ENCODE measurements around the gene TTC23.
"Not testable (repeated sequence)": the region's sequence is repeated elsewhere in the genome, so short reads cannot be mapped to it uniquely, and the experiment has no call there.

TTC23 gene

GRCh38 chr15:99201408-99202175 is 47.8 kb downstream of the TTC23 start:
- DNase-seq (ENCODE audit: insufficient read length, low spot score) (no peak), FAIRE-seq (no peak)

DNA sequence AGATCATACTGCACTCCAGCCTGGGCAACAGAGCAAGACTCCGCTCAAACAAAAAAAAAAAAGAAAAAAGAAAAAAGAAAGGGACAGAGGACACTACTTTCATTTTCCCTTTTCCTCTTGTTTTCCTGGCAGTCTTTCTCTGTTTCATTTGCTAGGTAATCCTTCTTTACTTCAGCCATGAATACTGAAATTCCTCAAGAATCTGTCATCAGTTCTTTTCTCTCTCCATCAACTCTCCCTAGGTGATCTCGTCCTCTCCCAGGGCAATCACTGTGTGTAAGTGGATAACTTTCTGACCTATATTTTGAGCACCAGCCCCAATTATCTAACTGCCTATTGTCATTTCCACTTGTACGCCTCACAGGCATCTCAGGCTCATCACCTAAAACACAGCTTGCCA is 51.5 kb downstream of the TTC23 start:
- DNase-seq (ENCODE audit: insufficient read length, low spot score) (no peak), FAIRE-seq (no peak)

DNA sequence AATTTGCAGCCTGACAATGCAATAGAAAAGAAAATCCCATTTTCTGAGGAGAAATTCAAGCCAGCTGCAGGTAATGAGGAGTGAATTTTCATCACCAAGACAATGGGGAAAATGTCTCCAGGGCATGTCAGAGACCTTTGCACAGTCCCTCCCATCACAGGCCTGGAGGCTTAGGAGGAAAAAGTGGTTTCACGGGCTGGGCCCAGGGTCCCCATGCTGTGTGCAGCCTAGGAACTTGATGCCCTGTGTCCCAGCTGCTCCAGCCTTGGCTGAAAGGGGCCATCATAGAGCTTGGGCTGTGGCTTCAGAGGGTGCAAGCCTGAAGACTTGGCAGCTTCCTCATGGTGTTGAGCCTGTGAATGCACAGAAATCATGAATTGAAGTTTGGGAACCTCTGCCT is 57.2 kb downstream of the TTC23 start:
- DNase-seq (ENCODE audit: insufficient read length, low spot score); FAIRE-seq: not testable (repeated sequence)

DNA sequence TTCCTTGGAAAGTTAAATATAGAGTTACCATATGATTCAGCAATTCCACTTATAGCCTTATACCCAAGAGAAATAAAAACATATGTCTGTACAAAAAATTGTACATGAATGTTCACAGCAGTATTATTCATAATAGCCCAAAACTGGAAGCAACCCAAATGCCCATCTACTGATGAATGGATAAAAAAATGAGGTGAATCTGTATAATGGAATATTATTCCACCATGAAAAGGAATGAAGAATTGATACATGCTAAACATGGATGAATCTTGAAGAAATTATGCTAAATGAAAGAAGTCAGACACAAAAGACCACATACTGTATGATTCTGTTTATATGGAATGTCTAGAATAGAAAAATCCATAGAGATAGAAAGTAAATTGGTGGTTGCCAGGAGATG is 61.4 kb downstream of the TTC23 start:
- FAIRE-seq (no peak), DNase-seq (ENCODE audit: insufficient read length, low spot score) (no peak)

- FAIRE-seq (no peak), DNase-seq (ENCODE audit: insufficient read length, low spot score) (no peak)
Observed at GRCh38 chr15:99185414-99186130, 63.8 kb downstream of the TTC23 start.

GRCh38 chr15:99182791-99183190 is 66.6 kb downstream of the TTC23 start:
- no peak for DNase-seq (ENCODE audit: insufficient read length, low spot score)
- no peak for FAIRE-seq

DNA sequence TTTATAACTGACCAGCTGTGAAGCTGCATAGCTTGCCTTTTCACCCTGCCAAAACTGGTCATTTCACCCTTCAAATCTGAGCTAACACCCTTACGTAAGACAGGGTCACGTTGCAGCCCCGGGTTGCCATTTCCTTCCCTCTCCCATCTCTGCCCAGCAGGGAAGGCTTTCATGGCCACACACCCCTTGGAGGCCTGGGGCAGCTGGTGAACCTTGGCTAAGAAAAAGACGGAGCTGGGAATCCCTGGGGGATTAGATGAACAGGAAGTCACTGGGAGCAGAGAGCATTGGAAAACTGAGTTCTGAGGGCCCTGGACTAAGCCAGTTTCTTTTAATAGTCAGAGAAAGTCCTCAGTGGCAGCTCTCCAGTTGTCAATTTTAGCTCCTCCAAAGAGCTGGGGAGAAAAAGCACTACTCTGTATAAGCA is 67.8 kb downstream of the TTC23 start:
- DNase-seq (ENCODE audit: insufficient read length, low spot score) (no peak), FAIRE-seq (no peak)

DNA sequence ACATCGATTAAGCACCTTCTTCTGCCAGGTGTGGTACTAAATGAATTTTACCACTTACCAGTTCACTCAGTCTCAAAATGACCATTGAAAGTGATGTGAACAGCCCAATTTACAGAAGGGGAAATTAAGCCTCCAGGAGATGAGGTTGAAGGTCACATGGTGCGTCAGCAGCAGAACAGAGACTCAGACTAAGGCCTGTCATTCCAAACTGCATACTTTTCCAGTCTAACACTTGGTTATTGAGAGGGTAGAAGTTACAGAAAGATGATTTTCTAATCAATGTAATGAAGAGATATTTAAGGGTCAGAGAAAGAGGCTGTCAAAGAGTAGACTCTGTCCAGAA is 68.4 kb downstream of the TTC23 start:
- DNase-seq (ENCODE audit: insufficient read length, low spot score) (no peak), FAIRE-seq (no peak)

DNA sequence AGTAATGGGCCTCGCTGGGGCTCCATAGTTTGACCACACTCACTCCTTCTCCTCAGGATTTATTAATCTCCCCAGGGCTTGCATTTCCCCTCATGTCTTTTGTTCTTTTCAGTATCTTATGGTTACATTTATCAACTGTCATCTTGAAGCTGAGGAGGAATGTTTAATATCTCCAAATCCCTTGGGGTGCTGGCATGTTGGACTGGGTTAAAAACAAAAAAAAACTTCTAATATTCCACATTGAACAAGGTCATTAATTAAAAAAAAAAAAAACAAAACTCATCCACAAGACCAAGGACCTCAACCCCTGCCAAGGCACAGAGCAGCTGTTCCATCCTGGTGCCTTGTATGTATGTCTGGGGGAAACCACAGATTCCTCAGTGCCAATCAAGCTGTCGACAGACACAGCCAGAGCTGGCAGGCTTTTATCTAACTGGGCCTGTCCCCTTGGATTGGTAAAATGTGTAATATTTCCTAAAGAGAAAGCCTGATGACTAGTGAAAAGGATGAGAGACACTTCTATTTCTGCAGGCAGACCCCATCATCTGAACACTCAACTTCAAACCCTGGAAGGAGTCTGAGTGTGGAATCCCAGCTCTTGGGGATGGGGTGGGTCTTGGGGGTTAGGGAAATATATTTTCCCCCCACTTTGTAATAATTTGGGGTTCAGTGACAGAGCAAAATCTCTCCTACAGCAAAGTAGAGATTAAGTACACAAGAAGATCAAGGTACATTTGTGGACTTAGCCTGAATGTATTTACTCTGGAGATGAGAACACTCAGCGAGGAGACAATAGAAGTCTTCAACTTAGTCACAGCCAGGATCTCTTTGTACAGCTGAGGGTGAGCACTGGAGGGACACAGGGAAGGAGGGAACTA is 69.1 kb downstream of the TTC23 start:
- no peak for FAIRE-seq
- DNase-seq (ENCODE audit: insufficient read length, low spot score), result no peak

- DNase-seq (ENCODE audit: insufficient read length, low spot score) (no peak), FAIRE-seq (no peak)
Observed at GRCh38 chr15:99177679-99178078, 71.7 kb downstream of the TTC23 start.

GRCh38 chr15:99176757-99177156 is 72.6 kb downstream of the TTC23 start:
- DNase-seq (ENCODE audit: insufficient read length, low spot score) (no peak), FAIRE-seq (no peak)

GRCh38 chr15:99174567-99175395 is 74.6 kb downstream of the TTC23 start:
- no peak for FAIRE-seq
- DNase-seq (ENCODE audit: insufficient read length, low spot score), result no peak

GRCh38 chr15:99172989-99173388 is 76.4 kb downstream of the TTC23 start:
- no peak for FAIRE-seq
- no peak for DNase-seq (ENCODE audit: insufficient read length, low spot score)

DNA sequence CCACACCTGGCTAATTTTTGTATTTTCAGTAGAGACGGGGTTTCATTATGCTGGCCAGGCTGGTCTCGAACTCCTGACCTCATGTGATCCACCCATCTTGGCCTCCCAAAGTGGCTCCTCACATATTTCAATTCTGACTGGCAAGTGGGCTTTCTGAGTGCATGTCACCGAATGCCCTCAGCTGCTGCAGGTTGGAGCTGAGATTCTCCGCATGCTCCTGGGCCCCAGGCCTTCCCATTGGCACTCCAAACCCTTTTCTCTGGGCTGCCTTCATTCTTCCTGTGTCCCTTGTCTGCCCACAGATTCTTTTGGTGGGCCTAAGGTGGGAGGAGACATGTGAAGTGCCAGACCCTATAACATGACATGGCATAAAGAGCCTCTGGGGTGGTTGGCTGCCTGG is 77.2 kb downstream of the TTC23 start:
- FAIRE-seq, result no peak
- DNase-seq (ENCODE audit: insufficient read length, low spot score), result no peak

DNA sequence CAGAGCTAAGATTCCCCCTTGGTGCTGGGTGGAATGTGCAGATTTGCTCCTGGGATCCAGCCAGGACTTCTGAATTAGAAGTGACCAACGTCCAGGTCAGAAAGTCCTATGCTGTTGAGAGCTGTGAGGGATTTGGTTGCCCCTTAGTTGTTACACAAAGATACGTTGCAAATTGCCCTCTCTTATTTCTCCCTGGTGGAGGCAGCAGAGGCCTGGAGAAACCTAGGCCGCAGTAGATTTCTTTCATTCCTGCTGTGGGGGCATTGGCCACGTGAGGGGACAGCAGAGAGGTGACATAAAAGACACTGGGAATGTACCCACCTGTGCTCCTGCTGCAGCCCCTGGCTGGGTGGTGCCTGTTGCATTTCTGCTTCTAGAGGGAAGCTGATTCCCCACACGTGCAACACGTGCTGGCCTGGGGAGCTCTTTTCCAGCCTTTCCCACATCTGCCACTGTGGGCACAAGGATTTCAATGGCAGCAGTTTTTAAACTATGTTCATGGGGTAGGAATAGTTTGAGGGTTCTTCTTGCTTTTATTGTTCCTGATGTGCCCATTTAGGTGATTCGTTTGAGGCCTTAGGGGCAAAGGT is 78.8 kb downstream of the TTC23 start:
- no peak for DNase-seq (ENCODE audit: insufficient read length, low spot score)
- no peak for FAIRE-seq

- FAIRE-seq, result no peak
- no peak for DNase-seq (ENCODE audit: insufficient read length, low spot score)
Observed at GRCh38 chr15:99169769-99170311, 79.5 kb downstream of the TTC23 start.

GRCh38 chr15:99168601-99169580 is 80.5 kb downstream of the TTC23 start:
- DNase-seq (ENCODE audit: insufficient read length, low spot score) (no peak), FAIRE-seq (no peak)

GRCh38 chr15:99167640-99168039 is 81.7 kb downstream of the TTC23 start:
- FAIRE-seq, result no peak

GRCh38 chr15:99167201-99167600 is 82.2 kb downstream of the TTC23 start:
- DNase-seq (ENCODE audit: insufficient read length, low spot score) (no peak), FAIRE-seq (no peak)

More at GRCh38 chr15:99167640-99168039, 81.7 kb downstream of the TTC23 start:
- no peak for DNase-seq (ENCODE audit: insufficient read length, low spot score)

All from HTR-8/SVneo (cell line).